IPS-20b (cell line): ENCODE data around the gene CANX.
"Not testable (repeated sequence)": the region's sequence is repeated elsewhere in the genome, so short reads cannot be mapped to it uniquely, and the experiment has no call there.

Experiments used
- H3K27ac ChIP-seq: one replicate; pipeline ENCODE4 v1.5.1; 2013; ENCODE audit warnings: low read length
- H3K27me3 ChIP-seq: 2 replicates; pipeline ENCODE4 v1.6.1; 2013; ENCODE audit warnings: mild to moderate bottlenecking, low read length, inconsistent platforms; ENCODE audit not compliant: insufficient read depth
- H3K36me3 ChIP-seq: 2 replicates; pipeline ENCODE4 v1.6.1; 2013; ENCODE audit warnings: low read depth, mild to moderate bottlenecking, inconsistent platforms, low read length, moderate library complexity; ENCODE audit not compliant: insufficient read depth
- H3K4me1 ChIP-seq: 2 replicates; pipeline ENCODE4 v1.6.1; 2013; ENCODE audit warnings: mild to moderate bottlenecking, control low read depth, inconsistent platforms, low read length, moderate library complexity; ENCODE audit not compliant: insufficient read depth
- H3K4me3 ChIP-seq: 2 replicates; pipeline ENCODE4 v1.5.1; 2013; ENCODE audit warnings: mild to moderate bottlenecking, low read length, inconsistent platforms
- H3K9ac ChIP-seq: 2 replicates; pipeline ENCODE4 v1.6.1; 2013; ENCODE audit warnings: low read depth, mild to moderate bottlenecking, inconsistent platforms, low read length, moderate library complexity
- H3K9me3 ChIP-seq: 2 replicates; pipeline ENCODE4 v1.6.1; 2013; ENCODE audit warnings: mild to moderate bottlenecking, low read depth, low read length, inconsistent platforms; ENCODE audit not compliant: insufficient read depth

The CANX gene

DNA sequence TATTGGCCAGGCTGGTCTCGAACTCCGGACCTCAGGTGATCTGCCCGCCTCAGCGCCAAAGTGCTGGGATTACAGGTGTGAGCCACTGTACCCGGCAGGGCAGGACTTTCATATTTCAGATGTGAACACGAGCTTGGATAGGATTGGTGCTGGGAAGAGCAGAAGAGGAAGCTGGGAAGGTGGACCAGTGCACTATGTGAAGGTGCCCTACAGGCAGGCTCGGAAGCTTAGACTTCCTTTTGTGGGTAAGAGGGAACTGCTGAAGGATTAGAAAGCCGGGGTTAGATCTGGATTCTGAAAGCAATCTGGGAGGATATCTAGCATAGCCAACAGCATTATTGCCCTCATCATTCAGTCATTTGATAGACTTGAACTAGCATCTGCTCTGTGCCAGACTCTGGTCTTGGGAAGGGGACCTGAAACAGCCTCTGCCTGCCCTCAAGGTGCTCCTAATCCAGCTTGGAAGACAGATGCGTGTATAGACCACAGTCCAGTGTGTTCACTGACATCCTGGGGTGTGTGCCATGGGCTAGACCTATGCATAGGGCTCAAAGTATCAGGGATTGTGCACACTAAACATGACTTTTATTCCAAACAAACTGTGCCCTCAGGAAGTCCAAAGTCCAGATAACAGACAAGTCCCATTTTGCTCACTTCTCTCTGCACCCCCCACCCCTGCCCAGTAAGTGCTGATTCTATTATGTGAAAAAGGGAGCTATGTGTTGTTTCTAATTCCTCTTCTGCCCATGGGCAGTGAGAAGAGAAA, 18.6 kb upstream of the CANX start:
- H3K4me1 ChIP-seq, result no peaks in the 10 kb centered on the region; the same call in 1 of the 2 replicates
- H3K27ac ChIP-seq, result no peak overlapping the region
- H3K4me3 ChIP-seq, result no peak overlapping the region
- H3K27me3 ChIP-seq, result no peaks in the 10 kb centered on the region
- no peaks in the 10 kb centered on the region for H3K9me3 ChIP-seq
- H3K9ac ChIP-seq, result no peak overlapping the region
- H3K36me3 ChIP-seq, result peaks cover 7% of the 10 kb centered on the region; the same call in 1 of the 2 replicates

DNA sequence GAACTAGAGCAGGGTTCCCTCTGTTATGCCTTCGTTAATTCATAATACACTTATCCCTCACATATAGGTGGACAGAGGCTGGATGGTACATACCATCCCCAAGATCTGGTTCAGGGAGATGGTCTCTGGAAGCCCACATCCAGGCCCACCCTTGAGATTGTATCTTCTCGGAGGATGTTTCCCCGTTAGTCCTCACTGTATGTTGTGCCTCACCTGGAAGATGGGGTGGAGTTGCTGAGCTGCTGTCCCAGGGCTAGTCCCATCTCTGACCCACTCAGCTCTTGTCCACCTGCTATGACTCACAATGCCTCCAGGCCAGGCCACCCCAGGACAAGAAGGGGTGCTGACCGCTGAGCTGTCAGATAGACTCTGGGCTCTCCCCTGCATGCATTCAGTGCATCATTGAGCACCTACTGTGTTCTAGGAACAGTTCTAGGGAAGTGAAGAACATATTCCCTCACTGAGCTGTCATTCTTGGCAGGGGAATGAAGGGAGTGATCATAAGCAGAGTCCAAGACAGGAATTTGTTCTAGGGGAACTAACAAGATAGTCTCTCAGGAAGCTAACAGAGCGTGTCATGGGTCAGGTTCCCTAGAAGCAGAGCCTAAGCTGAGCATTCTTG, 17.9 kb upstream of the CANX start, which contains the start of gene CBY3:
Gene CBY3 (minus strand): TSS at position 255 of the 622 bp plus-strand sequence. CDS start 116 bp downstream, at position 139.
- no peak within 1 kb of the TSS for H3K27ac ChIP-seq

DNA sequence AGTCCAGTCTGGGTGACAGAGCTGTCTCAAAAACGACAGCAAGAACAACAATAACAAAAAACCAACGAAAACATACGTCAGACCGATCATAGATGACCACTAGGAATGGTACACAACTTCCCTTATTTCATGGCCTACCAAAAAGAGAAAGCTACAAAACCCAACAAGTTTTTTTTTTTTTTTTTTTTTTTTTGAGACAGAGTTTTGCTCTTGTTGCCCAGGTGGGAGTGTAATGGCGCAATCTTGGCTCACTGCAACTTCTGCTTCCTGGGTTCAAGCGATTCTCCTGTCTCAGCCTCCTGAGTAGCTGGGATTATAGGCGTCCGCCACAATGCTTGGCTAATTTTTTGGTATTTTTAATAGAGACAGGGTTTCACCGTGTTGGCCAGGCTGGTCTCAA, 9.6 kb upstream of the CANX start:
- H3K9ac ChIP-seq, H3K27ac ChIP-seq, H3K27me3 ChIP-seq, H3K36me3 ChIP-seq, H3K4me1 ChIP-seq, H3K4me3 ChIP-seq, H3K9me3 ChIP-seq: not testable (repeated sequence)

More for the DNA sequence above, 17.9 kb upstream of the CANX start, which contains the start of gene CBY3:
- H3K9ac ChIP-seq, result no peak within 1 kb of the TSS
- no peaks in the 10 kb centered on the region for H3K9me3 ChIP-seq
- H3K27me3 ChIP-seq, result no peaks in the 10 kb centered on the region
- H3K4me3 ChIP-seq, result no peak within 1 kb of the TSS
- H3K4me1 ChIP-seq, result no peaks in the 10 kb centered on the region; the same call in 1 of the 2 replicates
- peaks cover 7% of the 10 kb centered on the region; the same call in 1 of the 2 replicates for H3K36me3 ChIP-seq

DNA sequence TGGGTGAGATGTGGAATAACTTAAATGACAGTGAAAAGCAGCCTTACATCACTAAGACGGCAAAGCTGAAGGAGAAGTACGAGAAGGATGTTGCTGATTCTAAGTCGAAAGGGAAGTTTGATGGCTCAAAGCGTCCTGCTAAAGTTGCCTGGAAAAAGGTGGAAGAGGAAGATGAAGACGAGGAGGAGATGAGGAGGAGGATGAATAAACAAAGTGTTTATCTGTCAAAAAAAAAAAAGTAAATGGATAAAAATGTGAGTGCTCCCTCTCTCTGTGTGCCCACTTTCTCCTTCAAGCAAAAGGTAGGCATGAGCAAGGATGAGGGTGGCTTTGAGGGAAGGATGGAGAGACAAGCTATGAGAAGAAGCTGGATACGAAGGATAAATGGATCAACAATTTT, 4.2 kb upstream of the CANX start:
- Histone ChIP-seq H3K27ac (no peak overlapping the region), H3K4me3 (no peak overlapping the region), H3K9me3 (no peaks in the 10 kb centered on the region), H3K27me3 (no peaks in the 10 kb centered on the region), H3K9ac (no peak overlapping the region), H3K4me1 (peaks cover 3% of the 10 kb centered on the region; the same call in 1 of the 2 replicates), H3K36me3 (no peaks in the 10 kb centered on the region)

- H3K9me3 ChIP-seq, result no peaks in the 10 kb centered on the region
- H3K36me3 ChIP-seq, result peaks cover 12% of the 10 kb centered on the region
- H3K27me3 ChIP-seq, result no peaks in the 10 kb centered on the region
- no peak overlapping the region for H3K27ac ChIP-seq
- no peak overlapping the region for H3K9ac ChIP-seq
- H3K4me1 ChIP-seq, result peaks cover 9% of the 10 kb centered on the region; the same call in 1 of the 2 replicates
- H3K4me3 ChIP-seq, result no peak overlapping the region
These were observed 2.2 kb upstream of the CANX start for GRCh38 chr5:179696603-179697002.

DNA sequence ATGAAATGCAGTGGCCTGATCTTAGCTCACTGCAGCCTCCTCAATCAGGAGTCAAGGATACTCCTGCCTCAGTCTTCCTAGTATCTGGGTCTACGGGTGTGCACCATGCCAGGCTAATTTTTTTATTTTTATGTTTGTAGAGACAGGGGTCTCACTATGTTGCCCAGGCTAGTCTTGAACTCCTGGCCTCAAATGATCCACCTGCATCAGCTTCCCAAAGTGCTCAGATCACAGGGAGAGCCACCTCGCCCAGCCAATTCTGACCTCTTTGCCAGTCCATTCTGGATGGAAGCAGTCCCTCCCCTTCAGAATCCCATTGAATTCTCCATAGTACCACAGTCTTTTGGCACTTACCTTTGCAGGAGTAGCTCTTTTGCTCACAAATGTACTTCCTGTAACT, 1.7 kb upstream of the CANX start:
- H3K9ac ChIP-seq, result no peak overlapping the region
- H3K36me3 ChIP-seq, result peaks cover 12% of the 10 kb centered on the region
- no peak overlapping the region for H3K27ac ChIP-seq
- H3K9me3 ChIP-seq, result no peaks in the 10 kb centered on the region
- no peaks in the 10 kb centered on the region for H3K27me3 ChIP-seq
- H3K4me3 ChIP-seq, result no peak overlapping the region
- H3K4me1 ChIP-seq, result peaks cover 9% of the 10 kb centered on the region; the same call in 1 of the 2 replicates

DNA sequence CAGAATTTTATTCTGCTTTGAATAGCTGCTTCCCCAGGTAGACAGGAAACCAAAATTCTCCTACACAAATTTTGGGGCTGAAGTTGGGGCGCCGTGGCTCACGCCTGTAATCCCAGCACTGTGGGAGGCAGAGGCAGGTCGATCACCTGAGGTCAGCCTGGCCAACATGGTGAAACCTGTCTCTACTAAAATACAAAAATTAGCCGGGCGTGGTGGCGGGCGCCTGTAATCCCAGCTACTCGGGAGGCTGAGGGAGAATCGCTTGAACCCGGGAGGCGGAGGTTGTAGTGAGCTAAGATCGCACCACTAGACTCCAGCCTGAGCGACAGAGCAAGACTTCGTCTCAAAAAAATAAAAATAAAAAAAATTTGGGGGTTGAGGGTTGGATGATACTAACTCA, 1.2 kb upstream of the CANX start:
- Histone ChIP-seq H3K4me3 (peak overlapping the region; percentile 78; the same call in 1 of the 2 replicates), H3K9ac (peak overlapping the region; percentile 89; the same call in 1 of the 2 replicates), H3K27ac (peak overlapping the region; percentile 96), H3K36me3 (peaks cover 15% of the 10 kb centered on the region)
- not testable (repeated sequence) for H3K4me1 ChIP-seq, H3K27me3 ChIP-seq, H3K9me3 ChIP-seq

- Histone ChIP-seq H3K27ac (peak overlapping the region; percentile 96), H3K4me3 (peak overlapping the region; percentile 93), H3K27me3 (no peaks in the 10 kb centered on the region), H3K4me1 (peaks cover 9% of the 10 kb centered on the region; the same call in 1 of the 2 replicates), H3K9ac (peak overlapping the region; percentile 97), H3K36me3 (peaks cover 21% of the 10 kb centered on the region), H3K9me3 (no peaks in the 10 kb centered on the region)
These were observed 503 bp upstream of the CANX start for GRCh38 chr5:179697993-179698934.

GRCh38 chr5:179699616-179700237, 960 bp downstream of the CANX start:
- Histone ChIP-seq H3K27ac (peak overlapping the region; percentile 68), H3K36me3 (peaks cover 33% of the 10 kb centered on the region), H3K9ac (peak overlapping the region; percentile 97), H3K4me3 (peak overlapping the region; percentile 93), H3K27me3 (no peaks in the 10 kb centered on the region), H3K9me3 (no peaks in the 10 kb centered on the region), H3K4me1 (peaks cover 9% of the 10 kb centered on the region; the same call in 1 of the 2 replicates)

DNA sequence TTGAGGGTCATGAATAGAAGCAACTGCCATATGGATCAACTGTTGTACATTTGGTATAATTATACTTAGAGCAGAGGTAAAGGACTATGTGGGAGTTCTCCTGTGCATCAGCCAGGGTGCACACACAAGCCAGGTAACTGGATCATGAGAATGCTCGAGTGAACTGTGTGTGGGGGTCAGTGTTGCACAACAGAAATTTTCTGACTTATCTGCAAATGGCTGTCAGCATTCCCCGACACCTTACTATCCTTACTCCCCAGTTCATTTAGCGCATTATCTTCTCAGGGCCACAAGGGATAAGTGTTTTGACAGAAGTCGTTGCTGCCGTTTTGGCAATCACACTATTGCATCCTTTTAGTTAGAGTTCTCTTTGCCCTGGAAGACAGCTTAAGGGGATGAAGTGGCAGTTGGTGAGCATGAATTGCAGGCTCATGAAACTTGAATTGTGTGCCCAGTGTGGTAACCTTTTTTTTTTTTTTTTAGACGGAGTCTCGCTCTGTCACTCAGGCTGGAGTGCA, 1.7 kb downstream of the CANX start:
- Histone ChIP-seq H3K9me3 (no peaks in the 10 kb centered on the region), H3K27me3 (no peaks in the 10 kb centered on the region), H3K36me3 (peaks cover 37% of the 10 kb centered on the region), H3K4me3 (peak overlapping the region; percentile 93), H3K4me1 (peaks cover 12% of the 10 kb centered on the region; the same call in 1 of the 2 replicates), H3K27ac (peak overlapping the region; percentile 5), H3K9ac (peak overlapping the region; percentile 97; the same call in 1 of the 2 replicates)
